NCI-H2081 (cell line): ENCODE measurements around the gene NPNT.

Source experiments
- DNase-seq, 2 experiments: peaks; one replicate each; lab custom pipeline; 2025; lab: John Stamatoyannopoulos, UW

The NPNT gene

GRCh38 chr4:105917171-105917685 is 22.0 kb downstream of the NPNT start:
- DNase-seq, result no peak

- DNase-seq, result no peak
Measured at GRCh38 chr4:105921301-105921700, 26.0 kb downstream of the NPNT start.

GRCh38 chr4:105923497-105924238 is 28.4 kb downstream of the NPNT start:
- no peak for DNase-seq

DNA sequence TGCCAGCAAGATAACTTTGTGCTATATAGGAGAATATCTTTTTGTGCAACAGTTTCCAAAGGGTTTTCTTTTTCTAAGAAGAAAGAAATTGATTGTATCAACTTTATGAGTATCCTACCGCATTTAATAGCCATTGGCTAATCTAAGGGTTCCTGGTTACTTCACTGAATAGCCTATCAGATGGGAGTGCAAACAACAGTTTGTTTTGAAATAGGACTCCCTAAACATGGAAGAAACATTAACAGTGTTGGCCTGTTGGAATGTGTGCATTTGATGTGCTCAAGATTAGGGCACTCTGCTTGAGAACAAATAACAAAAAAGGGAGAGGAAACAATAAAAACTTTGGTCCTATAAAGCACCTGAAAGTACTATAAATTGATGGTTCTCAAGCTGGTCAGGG is 29.1 kb downstream of the NPNT start:
- DNase-seq, result no peak

DNA sequence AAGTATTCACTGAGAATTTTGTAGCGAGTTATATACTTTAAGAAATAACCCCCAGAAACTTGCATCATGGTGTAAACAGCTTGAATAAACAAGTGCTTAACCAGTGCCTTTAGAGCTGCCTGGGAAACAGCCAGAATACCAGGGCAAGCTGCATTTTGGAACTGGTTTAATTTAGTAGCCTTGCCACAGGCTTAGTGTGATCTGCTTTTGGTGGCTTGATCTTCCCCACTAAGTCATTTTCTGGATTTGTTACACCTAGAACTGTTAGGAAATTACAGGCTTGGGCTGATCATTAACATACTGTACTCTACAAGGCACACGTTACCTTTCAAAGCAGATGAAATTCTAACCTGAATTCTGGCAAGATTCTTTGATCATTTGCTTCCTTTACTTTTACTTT is 35.4 kb downstream of the NPNT start:
- DNase-seq, result no peak

DNA sequence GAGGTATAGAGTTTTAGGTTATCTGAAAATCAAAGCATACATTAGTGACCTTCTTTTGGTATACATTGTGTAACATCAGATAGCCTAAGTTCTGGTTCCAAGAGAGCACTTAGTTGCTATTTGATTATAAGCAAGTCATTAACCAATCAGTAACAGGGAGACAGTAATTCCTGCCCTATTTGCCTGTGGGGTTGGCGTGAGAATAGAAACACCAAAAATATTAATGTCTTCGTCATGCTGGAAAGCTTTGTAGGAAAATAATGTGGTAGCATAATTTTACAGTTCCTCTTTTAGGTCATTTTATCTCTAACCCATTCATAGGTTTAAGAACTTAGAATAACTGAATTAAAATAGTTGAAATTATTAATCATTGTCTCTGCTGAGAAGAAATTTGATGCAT is 37.8 kb downstream of the NPNT start:
- no peak for DNase-seq

GRCh38 chr4:105934386-105934785 is 39.1 kb downstream of the NPNT start:
- DNase-seq, result no peak

GRCh38 chr4:105936901-105937300 is 41.6 kb downstream of the NPNT start:
- DNase-seq, result no peak

- DNase-seq, result no peak
Measured at GRCh38 chr4:105937759-105938158, 42.5 kb downstream of the NPNT start.

DNA sequence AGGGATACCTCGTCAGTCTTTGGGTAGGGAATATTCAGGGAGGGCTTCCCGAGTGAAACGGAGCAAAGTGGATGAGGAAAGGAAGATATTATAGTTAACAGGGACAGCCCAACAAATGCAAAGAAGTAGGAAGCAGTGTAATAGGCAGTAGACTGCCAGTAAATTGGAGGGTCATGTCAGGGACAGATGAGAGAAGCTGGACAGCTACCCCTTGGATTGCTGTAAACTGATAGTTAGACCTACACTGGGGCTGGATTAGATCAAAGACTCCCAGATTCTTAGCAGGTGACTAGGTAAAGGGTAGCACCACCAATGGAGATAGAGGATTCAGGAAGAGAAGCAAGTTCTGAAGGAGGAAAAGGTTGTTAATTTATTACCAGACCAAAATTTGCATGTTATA is 48.0 kb downstream of the NPNT start:
- DNase-seq, result no peak

GRCh38 chr4:105944540-105944939 is 49.3 kb downstream of the NPNT start:
- no peak for DNase-seq

DNA sequence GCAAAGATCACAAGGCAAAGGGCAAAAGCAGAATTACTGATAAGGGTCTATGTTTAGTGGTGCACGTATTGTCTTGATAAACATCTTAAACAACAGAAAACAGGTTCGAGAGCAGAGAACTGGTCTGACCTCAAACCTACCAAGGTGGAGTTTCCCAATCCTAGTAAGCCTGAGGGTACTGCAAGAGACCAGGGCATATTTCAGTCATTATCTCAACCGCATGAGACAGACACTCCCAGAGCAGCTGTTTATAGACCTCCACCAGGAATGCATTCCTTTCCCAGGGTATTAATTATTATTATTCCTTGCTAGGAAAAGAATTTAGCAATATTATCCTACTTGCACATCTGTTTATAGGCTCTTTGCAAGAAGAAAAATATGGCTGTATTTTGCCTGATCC is 51.5 kb downstream of the NPNT start:
- DNase-seq, result no peak

DNA sequence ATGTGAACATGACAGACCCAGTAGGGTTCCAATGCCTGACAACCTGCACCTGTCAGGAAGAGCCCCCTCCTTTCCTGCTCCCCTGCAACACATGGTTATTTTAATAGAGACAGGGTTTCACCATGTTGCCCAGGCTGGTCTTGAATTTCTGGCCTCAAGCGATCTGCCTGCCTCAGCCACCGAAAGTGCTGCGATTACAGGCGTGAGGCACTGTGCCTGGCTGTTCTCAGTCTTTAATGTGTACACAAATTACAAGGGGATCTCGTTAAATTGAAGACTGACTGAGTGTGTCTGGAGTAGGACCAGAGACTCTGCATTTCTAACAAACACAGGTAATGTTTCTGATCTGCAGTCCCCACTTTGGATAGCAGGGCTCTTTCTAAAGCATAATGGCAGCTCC is 55.4 kb downstream of the NPNT start:
- DNase-seq, result peak; percentile 62 to 79

GRCh38 chr4:105951198-105951597 is 55.9 kb downstream of the NPNT start:
- no peak for DNase-seq

GRCh38 chr4:105952591-105952990 is 57.3 kb downstream of the NPNT start:
- no peak for DNase-seq

DNA sequence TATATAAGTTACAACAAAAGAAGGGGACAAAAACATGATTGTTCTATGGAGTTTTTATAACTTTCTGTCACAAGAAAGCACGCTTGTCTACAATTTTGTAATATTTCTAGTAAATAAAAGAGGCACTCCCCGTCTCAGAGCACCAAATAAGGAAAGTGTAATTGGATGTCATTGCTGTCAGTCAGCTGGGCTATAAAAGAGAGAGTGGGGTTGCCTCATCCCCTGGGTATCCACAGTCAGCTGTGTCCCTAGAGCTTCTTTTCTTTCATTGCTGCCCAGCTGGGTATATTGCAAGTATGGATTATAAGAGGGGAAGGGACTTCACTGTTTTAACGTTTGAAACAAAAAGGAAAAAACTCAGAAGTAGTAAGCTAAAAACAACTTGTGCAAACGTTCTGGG is 61.3 kb downstream of the NPNT start:
- DNase-seq, result no peak

GRCh38 chr4:105957680-105958079 is 62.4 kb downstream of the NPNT start:
- DNase-seq, result no peak

- DNase-seq, result no peak
Measured at GRCh38 chr4:105963461-105964400, 68.5 kb downstream of the NPNT start.

DNA sequence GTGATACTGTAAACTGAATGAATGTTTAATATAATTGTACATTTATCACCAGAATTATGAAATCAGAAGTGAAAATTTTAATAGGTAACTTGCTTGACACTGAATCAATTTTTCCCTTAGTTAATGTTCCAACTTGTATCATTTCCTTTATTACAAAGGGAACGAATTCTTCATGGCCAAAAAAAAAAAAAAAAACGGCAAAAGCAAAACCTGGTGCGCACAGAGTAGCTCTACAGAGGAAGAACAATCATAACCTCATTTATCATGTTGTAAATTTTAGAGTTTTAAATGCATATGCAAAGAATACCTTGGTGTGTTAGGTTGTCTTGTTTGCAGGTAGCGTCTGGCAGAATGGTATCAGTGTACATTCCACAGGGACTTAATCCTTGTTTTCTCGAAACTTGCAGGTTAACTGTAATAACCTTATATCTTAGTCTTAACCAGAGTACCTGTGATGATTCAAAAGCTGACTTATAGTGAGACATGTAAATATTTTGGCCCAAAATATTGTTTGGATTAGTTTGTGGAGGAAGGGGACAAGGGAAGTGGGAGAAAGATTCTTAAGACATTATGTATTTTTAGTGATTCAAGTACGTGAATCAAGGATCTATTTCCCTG is 70.0 kb downstream of the NPNT start:
- no peak for DNase-seq

- no peak for DNase-seq
Measured at GRCh38 chr4:105966051-105966450, 70.8 kb downstream of the NPNT start.

GRCh38 chr4:105967058-105967658 is 71.9 kb downstream of the NPNT start:
- no peak for DNase-seq

DNA sequence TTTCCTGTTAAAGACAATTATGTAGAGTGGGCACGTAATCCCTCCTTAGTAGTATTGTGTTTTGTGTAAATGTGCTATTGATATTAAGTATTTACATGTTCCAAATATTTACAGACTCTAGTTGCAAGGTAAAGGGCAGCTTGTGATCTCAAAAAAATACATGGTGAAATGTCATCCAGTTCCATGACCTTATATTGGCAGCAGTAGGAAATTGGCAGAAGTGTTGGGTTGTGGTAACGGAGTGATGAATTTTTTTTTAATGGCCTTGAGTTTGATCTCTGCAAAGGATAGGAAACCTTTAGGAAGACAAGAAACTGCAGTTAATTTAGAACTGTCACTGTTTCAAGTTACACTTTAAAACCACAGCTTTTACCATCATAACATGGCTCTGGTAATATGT is 74.3 kb downstream of the NPNT start:
- DNase-seq, result no peak
